BJ (cell line): Measurements from ENCODE around the gene AP1G2. TPM values are rescaled to one million over a fixed set of nuclear protein-coding genes. Genes with fewer than 3 reads are reported as not detected.

Source experiments
- CTCF ChIA-PET: fragments of 350-600 bp; formaldehyde crosslinking; extraction: SDS; loops from one replicate; lab custom pipeline; 2021; ENCODE audit warnings: antibody characterized with exemption, inconsistent platforms; lab: Yijun Ruan, JAX
- POLR2A ChIA-PET: fragments of 300-600 bp; sonication (Branson Sonifier 250); formaldehyde crosslinking; extraction: SDS; loops from one replicate; lab custom pipeline; 2021; ENCODE audit warnings: antibody characterized with exemption; lab: Charles Lee
- DNase-seq: peaks from one replicate; pipeline ENCODE4 v3.0.0-alpha.2; 2011; ENCODE audit warnings: low read depth
- H3K27me3 ChIP-seq: 2 replicates; pipeline ENCODE4 v1.6.0; 2011; ENCODE audit warnings: low read length; ENCODE audit not compliant: control insufficient read depth, insufficient read depth
- H3K36me3 ChIP-seq: 2 replicates; pipeline ENCODE4 v1.5.1; 2011; ENCODE audit warnings: low read length; ENCODE audit not compliant: control insufficient read depth, insufficient read depth
- H3K4me3 ChIP-seq: 2 replicates; pipeline ENCODE4 v1.5.1; 2011; ENCODE audit warnings: low read depth, mild to moderate bottlenecking, control low read depth, low read length
- CTCF ChIP-seq: IDR thresholded peaks from 2 replicates; pipeline ENCODE4 v1.5.1; 2011; ENCODE audit warnings: low read depth, mild to moderate bottlenecking, control low read depth, inconsistent platforms, low read length, moderate library complexity; ENCODE audit not compliant: insufficient read depth
- polyA plus RNA-seq: library from polyadenylated mRNA; depleted of rRNA; stranded (reverse); fragments of >200 nt; gene quantifications from 2 replicates; pipeline ENCODE4 v1.2.3, GENCODE V29; 2011

Gene AP1G2
- polyA plus RNA-seq, 1 experiment: 54.5 TPM

GRCh38 chr14:23546450-23547035 lies 21.0 kb downstream of the AP1G2 start:
- POLR2A ChIA-PET: no interaction called here
- CTCF ChIA-PET: interaction anchor here (1.0 to 2.2 kb wide), 3 partner anchors 13 to 68 kb away, joined by 3 to 11 read pairs (median 4); no protein-coding TSS in a partner anchor
- no peaks in the 10 kb centered on the region for H3K36me3 ChIP-seq
- no peak for TF ChIP-seq CTCF
- H3K27me3 ChIP-seq: peaks cover 2% of the 10 kb centered on the region; the same call in 1 of the 2 replicates
- H3K4me3 ChIP-seq: no peak overlapping the region
- no peak for DNase-seq

- DNase-seq: no peak
- ChIA-PET CTCF (interaction anchor here (1.0 to 2.2 kb wide), 3 partner anchors 14 to 68 kb away, joined by 3 to 11 read pairs (median 4); no protein-coding TSS in a partner anchor), POLR2A (no interaction called here)
- H3K36me3 ChIP-seq: no peaks in the 10 kb centered on the region
- TF ChIP-seq CTCF: no peak
- H3K4me3 ChIP-seq: no peak overlapping the region
- H3K27me3 ChIP-seq: peaks cover 2% of the 10 kb centered on the region; the same call in 1 of the 2 replicates
Observed at GRCh38 chr14:23545740-23546365, 21.7 kb downstream of the AP1G2 start.

- ChIA-PET POLR2A (interaction anchor here (0.6 kb wide), 1 partner anchor 887 kb away, joined by 3 read pairs; no protein-coding TSS in a partner anchor), CTCF (interaction anchor here (0.6 to 2.2 kb wide), 2 partner anchors 15 kb away, joined by 3 to 11 read pairs; no protein-coding TSS in a partner anchor)
- no peak for DNase-seq
- no peaks in the 10 kb centered on the region for H3K36me3 ChIP-seq
- H3K27me3 ChIP-seq: no peaks in the 10 kb centered on the region
- no peak overlapping the region for H3K4me3 ChIP-seq
- no peak for TF ChIP-seq CTCF
Observed at GRCh38 chr14:23544511-23545447, 22.8 kb downstream of the AP1G2 start.

GRCh38 chr14:23543403-23543802 lies 24.2 kb downstream of the AP1G2 start:
- ChIA-PET CTCF (no interaction called here), POLR2A (no interaction called here)
- Histone ChIP-seq H3K27me3 (no peaks in the 10 kb centered on the region), H3K36me3 (no peaks in the 10 kb centered on the region), H3K4me3 (no peak overlapping the region)
- DNase-seq: no peak
- no peak for TF ChIP-seq CTCF
